NCI-H1417 treated with DMSO at 0.1 percent for 48 hours (cell line): ENCODE data around the gene SCAPER.

Experiments
- DNase-seq: peaks from one replicate; lab custom pipeline; 2025; lab: John Stamatoyannopoulos, UW

The SCAPER gene

DNA sequence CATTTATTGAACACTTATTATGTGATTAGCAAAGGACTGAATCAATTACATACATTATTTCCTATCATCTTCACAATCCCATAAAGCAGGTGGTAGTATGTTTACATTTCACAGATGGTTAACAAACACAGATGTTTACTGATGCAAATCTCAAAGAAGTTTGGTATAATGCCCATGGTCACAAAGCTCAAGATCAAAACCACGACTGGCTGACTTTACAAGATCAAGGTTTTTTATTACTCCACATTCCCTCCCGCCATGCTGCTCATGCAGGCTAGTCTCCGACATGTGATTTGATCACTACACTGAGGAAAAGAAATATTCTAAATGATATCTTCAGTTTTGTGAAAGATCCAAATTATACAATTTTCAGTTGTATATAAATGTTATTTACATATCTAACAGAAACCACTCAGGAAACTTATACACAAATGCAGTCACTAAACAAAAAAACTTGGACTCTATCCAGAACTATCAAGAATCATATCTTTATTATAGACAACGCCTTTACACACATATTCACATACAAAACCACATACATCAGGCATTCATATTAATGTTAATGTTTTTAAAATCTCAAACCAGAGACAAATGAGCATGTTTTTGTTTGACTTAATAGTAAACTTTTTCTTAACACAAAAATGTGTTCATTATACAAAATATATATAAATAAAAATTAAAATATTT lies 235.5 kb downstream of the SCAPER start:
- no peak for DNase-seq

DNA sequence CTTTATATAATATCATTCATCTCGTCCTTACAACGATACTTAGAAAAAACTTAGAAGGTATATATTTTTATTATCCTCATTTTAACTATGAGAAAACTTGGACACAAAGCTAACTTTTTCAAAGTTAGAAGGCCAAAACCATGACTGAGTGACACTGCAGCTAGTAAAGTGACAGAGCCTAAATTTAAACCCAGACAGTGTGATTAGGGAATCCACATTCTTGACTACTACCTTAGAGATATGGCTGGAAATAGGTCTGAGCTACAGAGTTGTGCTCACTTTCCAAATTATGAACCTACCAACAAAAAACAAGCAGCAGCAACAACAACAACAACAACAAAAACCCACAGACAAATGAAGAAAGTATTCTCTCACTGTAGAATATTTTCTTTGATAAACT lies 236.2 kb downstream of the SCAPER start:
- DNase-seq = no peak

DNA sequence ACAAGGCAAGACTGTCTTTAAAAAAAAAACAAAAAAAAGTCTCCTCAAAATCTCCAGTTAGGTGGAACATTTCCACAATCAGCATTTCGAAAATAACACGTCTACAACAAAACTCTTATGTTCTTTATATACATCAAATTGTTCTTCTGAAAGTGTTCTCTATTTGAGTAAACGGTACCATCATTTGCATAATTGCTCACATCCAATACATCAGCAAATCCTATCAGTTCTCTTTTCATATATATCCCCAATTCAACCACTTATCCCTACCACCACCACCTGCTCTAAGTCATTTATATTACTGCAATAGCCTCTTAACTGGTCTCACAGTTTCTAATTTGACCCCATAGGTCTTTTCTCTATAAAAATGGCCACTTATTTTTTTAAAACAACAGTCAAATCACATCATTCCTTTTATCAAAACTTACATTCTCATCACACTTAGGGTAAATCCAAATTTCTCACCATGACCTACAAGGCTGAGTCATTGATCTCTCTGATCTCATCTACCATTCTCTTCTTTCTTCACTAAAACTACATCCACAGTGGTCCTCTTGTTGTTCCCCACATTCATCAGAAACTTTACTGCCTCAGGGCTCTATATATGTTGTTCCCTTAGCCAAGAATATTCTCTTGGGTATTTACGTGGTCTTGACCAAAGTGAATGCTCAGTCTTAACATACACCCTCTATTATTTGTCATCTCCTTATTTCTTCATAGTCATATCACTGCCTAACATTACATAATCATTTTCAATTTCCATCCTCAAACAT lies 237.0 kb downstream of the SCAPER start:
- no peak for DNase-seq

DNA sequence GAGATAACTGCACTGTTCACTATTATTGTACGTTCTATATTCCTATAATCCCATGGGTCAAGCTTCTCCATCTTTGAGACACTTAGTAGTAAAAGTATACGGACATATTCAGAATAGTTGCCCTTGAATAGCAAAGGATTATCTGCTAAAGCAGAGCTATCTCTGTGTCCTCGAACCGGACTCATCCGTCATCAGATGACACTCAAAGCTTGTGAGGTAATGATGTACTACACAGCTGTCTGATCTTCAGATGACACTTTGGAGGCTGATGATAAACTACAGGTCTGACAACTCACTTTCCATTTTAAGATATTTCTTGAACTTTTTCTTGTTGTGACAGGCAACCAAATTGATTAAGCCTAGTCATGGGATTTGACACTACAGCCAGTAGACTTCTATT lies 240.2 kb downstream of the SCAPER start:
- no peak for DNase-seq

DNA sequence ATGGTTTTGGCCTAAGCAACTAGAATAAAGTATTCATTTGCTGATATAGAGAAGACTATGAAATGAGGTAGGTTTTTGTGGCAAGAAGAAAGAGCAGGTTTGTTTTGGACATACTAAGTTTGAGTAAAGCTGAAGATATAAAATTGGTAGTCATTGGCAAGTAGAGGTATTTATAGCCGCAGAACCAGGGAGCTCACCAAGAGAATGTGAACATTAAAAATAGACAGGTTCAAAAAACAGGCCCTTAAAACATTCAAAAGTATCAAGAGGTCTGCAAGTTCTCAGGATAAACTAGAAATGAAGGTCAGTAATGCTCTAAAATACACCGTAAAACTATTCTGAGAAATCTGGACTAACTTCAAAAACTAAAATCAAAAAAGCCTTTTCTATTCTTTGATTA lies 240.7 kb downstream of the SCAPER start:
- DNase-seq = no peak

DNA sequence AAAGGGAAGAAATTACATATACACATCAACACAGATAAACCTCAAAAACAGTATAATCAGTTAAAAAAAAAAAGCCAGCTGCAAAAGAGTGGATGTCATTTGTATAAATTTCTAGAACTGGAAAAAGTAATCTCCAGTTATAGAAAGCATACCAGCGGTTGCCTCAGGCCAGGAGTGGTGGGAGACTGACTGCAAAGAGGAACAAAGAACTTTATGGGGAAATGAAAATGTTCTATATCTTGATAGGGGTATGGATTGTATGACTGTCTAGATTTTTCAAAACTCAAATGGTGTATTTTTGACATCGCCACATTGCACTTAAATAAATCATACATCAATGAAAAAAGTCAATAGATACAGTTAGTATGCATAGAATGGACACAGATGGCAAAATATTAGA lies 241.6 kb downstream of the SCAPER start:
- no peak for DNase-seq

DNA sequence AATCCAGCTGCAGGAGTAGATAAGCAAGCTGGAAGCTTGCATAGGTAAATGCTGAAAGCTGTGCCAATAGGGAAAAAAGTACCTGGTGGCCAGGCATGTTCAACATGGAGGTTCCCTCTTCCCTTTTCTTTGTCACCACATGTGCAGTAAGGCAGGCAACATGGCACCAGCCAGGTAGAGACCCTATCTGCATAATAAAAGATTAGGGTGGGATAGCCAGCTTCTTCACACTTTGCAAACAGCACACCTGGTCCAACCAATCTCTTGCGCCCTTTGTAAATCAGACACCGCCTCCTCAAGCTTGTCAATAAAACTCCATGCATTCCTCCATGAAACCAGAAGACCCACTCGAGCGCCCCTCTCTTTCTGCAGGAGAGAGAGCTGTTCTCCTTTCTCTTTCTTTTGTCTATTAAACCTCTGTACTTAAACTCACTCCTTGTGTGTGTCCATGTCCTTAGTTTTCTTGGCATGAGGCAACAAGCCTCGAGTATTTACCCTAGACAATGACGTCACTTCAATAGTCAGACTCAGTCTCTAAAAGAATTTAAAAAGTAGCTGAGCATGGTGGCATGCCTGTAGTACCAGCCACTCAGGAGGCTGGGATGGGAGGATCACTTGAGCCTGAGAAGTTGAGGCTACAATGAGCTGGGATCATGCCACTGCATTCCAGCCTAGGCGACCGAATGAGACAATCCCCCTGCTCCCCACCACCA lies 256.3 kb downstream of the SCAPER start:
- DNase-seq = no peak

DNA sequence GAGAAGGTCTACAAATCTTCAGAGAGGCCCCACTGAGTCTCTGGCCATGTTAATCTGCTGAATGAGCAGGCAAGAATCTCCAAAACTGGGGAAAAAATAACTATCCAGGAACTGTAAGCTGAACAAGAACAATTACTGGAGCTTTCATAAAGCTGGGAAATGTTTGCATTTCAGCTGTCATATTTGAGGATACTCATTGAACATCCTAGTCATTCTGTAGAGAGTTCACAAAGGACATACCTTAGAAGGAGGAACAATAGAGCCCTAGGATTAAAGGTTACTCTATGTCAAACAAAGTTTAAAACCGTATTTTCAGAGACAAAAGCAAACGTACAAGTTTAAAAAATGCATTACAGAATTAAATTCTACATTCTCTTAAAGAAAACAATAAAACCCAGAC lies 257.5 kb downstream of the SCAPER start:
- no peak for DNase-seq

DNA sequence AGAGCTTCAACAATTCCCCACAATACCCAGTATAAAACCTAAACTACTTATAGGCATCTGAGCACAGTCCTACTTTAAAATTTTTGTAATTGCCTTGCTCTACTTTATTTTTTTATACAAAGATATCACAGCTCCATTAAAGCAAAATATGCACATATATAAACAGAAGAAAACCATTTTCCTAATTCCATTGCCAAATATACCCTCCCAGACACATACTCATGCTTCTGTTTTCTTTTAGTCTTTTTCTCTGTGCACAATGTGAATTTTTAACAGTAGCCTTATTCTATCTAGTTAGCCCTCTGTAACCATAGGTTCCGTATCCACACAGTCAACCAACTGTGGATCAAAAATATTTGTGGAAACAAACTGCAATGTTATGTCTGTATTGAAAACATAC lies 260.5 kb downstream of the SCAPER start:
- DNase-seq = no peak

DNA sequence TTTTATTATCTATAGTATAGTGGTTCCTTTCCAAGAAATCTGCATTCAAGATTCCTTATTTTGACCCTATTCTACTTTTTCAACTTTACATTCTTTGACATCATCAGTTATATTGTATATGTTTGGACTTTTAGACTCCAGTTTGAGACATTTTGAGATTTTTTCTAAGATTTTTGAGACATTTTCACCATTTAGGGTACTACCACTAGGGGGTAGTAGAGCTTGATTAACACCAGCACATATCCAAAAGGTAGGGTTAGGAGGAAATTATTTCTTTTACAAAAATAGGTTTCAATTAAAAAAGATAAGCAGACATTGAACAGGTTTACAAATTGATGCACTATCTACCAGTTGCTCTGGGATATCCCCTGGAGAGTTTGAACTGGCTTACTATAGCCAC lies 262.5 kb downstream of the SCAPER start:
- DNase-seq = no peak

DNA sequence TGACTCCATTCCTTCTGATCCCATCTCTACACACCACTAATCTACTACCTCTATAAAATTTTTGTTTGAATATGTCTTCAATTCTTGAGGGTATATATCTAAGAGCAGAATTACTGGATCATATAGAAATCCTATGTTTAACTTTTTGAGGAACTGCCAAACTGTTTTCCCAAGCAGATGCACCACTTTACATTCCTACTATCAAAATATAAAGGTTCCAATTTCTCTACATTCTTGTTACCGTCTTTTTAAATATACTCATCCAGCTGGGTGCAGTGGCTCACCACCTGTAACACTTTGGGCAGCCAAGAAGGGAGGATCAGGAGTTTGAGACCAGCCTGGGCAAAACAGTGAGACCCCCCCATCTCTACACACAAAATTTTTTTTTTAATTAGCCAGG lies 268.0 kb downstream of the SCAPER start:
- DNase-seq = no peak

DNA sequence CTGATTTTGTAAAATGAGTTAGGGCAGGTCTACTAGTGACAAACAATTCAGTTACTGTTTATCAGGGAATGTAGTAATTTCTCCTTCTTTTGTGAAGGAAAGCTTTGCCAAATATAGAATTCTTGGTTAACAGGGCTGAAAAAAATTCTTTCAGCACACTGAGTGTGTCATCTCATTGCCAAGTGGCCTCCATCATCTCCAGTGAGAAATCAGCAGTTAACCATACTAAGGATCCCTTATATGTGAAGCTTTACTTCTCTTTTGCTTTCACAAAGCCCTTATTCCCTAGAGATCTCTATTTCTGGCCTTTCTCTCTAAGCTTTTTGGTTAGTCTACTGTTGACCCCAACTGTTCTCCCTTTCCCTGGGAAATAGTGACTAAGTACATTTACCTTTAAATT lies 269.1 kb downstream of the SCAPER start:
- DNase-seq = no peak

DNA sequence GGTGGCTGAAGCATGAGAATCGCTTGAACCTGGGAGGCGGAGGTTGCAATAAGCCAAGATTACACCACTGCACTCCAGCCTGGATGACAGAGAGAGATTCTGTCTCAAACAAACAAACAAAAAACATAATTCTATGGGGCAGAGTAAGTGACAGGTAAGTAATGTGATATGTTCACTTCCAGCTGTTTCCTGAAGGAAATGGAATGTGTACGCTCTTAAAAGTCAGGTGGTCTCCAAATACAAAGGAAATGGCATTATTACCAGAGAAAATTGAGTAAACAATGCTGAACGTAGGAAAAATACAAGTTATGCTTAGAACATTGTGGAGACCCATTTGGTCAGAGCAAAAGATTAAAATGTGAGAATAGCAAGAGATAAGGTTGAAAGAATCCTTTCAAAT lies 278.5 kb downstream of the SCAPER start:
- DNase-seq = no peak

DNA sequence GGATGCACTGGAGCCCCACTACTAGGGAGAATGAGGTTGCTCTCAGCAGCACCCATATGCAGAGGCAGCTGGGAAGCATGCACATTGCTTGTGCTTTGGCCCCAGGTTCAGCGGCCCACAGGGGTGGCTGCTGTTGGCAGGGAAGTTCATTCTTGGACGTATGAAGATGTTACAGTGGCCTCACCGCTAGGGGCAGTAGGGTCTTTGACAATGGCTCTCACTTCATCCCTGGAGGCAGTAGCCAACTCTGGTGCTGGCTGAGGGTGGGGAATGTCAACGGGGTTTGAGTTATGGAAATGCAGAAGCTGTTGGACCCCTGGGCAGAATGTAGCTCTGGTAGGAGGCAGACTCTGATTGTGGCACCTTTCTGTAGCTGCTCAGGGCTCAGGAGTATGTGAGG lies 279.9 kb downstream of the SCAPER start:
- DNase-seq = no peak

DNA sequence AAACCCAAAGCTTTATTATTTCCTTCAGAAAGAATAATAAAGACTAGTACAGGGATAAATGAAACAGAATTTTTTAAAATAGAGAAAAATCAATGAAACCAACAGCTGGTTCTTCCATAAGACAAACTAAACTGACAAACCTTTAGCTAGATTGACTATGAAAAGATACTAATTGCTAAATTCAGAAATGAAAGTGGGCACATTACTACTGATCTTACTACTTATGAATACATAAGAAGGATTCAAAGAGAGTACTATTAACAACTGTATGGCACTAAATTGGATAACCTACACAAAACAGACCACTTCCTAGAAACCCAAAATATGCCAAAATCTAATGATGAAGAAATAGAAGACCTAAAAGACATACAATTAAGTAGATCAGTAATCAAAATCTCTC lies 290.4 kb downstream of the SCAPER start:
- no peak for DNase-seq

DNA sequence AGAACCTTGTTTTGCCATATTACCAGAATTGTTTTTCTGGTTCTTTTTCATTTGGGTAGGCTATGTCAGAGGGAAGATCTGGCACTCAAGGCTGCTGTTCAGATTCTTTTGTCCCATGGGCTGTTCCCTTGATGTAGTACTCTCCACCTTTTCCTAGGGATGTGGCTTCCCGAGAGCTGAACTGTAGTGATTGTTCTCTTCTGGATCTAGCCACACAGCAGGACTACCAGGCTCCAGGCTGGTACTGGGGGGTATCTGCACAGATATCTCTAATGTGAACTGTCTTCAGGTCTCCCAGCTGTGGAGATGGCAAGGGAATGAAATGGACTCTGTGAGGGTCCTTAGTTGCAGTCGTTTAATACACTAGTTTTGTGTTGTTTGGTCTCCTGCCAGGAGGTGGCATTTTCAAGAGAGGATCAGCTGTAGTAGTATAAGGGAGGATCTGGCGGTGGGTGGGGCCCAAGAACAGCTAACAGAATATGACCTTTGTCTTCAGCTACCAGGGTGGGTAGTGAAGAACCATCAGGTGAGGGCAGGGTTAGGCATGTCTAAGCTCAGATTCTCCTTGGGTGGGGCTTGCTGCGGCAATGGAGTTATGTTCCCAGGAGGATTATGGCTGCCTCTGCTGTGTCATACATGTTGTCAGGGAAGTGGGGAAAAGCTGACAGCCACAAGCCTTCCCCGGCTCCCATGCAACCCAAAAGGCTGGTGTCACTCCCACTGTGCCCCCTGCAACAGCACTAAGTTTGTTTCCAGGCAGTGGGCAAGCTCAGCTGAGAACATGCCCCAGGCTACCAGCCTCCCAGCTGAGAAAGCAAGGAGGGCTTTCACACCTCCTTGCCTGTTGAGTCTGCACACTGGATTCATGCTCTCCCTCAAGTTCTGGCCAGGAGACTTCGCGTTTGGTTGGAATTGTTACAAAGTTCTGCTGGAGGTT lies 316.1 kb downstream of the SCAPER start:
- no peak for DNase-seq

DNA sequence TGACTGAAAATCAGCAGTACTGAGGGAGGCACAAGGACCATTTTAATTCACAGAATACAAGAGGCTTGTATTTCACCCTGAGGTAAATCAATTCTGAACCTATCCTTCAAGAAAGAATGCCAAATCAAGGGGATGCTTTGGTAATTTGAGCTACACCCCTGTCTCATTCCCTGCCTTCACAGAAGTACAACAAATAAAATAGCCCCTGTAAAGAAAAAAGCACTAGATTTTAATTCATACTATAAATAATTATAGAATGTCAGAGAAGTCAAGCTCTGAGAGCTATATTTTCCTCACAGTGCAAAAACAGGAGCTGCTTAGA lies 319.6 kb downstream of the SCAPER start:
- DNase-seq = no peak

DNA sequence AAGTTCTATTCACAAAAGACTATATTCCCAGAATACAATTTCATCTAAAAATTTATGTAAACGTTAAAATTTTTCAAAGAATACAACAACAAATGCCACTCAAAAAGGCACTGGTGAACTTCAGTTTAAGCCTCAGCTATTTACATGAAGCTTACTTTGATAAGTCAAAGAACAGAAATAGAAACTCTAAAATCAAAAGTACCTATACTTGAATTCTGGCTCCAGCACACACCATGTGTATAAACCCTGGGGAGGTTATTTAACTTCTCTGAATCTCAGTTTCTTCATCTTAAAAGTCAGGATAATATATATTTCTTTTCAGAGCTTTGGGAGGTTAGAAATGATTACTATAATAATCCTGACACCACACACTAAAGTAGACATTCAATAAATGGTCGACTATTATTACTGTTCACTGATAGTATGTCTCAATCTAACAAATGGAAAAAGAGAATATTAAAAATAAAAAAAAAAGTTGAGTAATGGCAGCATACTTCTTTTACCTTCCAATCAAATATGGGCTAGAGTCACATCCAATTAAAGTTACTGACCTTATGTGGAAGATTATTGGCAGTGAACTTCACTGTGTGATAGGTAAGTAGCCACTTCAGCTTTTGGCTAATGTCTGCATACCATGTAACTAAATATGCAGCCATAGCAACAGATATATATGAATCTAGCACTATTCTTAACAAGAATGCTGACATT lies 320.1 kb downstream of the SCAPER start:
- no peak for DNase-seq

DNA sequence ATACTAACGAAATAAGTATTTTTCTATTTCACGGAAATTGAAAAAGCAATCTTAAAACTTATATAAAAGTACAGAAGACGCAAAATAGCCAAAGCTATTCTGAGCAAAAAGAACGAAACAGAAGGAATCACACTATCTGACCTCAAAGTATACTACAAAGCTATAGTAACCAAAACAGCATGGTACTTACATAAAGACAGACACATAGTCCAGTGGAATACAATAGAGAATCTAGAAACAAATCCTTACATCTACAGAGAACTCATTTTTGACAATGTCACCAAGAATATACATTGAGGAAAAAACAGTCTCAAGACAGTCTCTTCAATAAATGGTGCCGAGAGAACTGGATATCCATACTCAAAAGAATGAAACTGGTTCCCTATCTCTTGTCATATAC lies 322.6 kb downstream of the SCAPER start:
- no peak for DNase-seq

DNA sequence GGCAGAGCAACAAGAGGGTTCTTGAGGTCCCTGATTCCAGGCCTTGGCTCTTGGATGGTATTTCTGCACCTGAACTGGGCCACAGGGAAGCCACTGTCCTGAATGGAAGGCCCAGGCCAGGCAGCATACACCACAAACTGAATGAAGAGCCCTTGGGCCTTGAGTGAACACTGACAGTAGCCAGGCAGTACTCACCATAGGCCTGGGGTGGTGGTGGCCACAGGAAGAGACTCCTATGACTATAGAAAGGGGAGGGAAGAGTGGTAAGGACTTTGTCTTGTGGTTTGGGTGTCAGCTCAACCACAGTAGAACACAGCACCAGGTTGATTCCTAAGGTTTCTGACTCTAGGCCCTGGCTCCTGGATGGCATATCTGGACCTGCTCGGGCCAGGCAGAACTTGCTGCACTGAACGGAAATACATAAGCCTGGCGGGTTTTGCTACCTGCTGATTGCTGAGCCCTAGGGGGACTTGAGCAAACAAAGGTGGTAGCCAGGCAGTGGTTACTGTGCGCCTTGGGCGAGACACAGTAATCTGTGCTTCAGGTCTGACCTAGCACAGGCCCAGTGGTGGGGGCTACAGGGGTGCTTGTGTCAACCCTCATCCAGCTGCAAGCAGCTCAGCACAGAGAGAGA lies 327.1 kb downstream of the SCAPER start:
- DNase-seq = no peak
